Urinary bladder (tissue), 4 donors: ENCODE results near the gene CPLX1. TPM values are rescaled to one million over a fixed set of nuclear protein-coding genes. Genes with fewer than 3 reads are reported as not detected.

Experiments
- DNase-seq: peaks from one replicate; pipeline ENCODE4 v3.0.0-alpha.2; 2015; ENCODE audit errors: extremely low spot score
- H3K27ac ChIP-seq: one replicate; pipeline ENCODE4 v1.5.1; 2013; ENCODE audit warnings: low read depth, mild to moderate bottlenecking, moderate library complexity
- H3K36me3 ChIP-seq: one replicate; pipeline ENCODE4 v1.6.1; 2013; ENCODE audit warnings: mild to moderate bottlenecking, moderate library complexity; ENCODE audit not compliant: insufficient read depth
- H3K4me1 ChIP-seq: one replicate; pipeline ENCODE4 v1.6.1; 2013; ENCODE audit warnings: mild to moderate bottlenecking, moderate library complexity; ENCODE audit not compliant: insufficient read depth
- H3K4me3 ChIP-seq: one replicate; pipeline ENCODE4 v1.5.1; 2013; ENCODE audit warnings: low read depth, low read length
- WGBS: extraction: QIAGEN DNeasy Blood & Tissue Kit; methylation state at CpG from one replicate; pipeline ENCODE4 v1.1.7; 2013; 5-methylcytosine and 5-hydroxymethylcytosine counted together
- polyA plus RNA-seq: library from polyadenylated mRNA; stranded (reverse); fragments of 200-250 nt; gene quantifications from one replicate; pipeline ENCODE4 v1.2.3, GENCODE V29; 2013
- total RNA-seq: library from RNA; depleted of rRNA; stranded (reverse); fragments of >200 nt; gene quantifications from one replicate; pipeline ENCODE4 v1.2.3, GENCODE V29; 2014
- donor health status: healthy with polysubstance abuse.
- donor health status: healthy.

CPLX1 gene
- total and polyA plus RNA-seq, 2 donors, result 0.48 to 3.6 TPM

DNA sequence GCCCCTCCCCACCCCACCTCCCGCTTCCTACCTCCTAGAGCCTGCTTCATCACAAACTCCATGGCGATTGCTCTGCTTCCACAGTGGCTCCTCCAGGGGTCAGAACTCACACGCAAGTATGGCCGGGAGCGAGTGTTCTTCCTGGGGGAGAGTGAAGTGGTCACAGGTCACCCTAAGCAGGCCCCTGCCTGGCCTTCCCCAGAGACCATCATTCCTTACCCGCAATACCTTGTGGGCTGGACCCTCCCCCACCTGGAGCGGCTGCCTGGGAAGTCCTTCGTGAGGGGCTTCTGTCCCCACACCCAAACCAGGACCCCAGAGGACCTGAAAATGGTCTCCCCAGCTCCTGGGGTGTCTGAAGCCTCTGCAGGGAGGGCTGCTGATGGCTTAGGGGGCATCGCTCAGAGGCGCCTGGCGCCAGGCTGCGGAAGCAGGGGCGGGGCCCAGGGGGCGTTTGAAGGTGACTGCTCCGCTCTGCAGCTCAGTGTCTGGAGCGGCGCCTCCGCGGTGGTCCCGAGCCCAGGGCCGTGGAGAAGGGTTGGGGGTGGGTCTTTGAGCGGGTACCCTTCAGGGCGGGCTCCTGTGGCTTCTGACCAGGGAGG, 1.4 kb downstream of the CPLX1 start:
- peaks cover 3% of the 10 kb centered on the region for H3K4me1 ChIP-seq
- no peaks in the 10 kb centered on the region for H3K36me3 ChIP-seq
- H3K4me3 ChIP-seq, result no peak overlapping the region
- no peak overlapping the region for H3K27ac ChIP-seq
- WGBS, result 5% methylated on average over 23 of the region's 23 CpGs
- DNase-seq, result no peak

DNA sequence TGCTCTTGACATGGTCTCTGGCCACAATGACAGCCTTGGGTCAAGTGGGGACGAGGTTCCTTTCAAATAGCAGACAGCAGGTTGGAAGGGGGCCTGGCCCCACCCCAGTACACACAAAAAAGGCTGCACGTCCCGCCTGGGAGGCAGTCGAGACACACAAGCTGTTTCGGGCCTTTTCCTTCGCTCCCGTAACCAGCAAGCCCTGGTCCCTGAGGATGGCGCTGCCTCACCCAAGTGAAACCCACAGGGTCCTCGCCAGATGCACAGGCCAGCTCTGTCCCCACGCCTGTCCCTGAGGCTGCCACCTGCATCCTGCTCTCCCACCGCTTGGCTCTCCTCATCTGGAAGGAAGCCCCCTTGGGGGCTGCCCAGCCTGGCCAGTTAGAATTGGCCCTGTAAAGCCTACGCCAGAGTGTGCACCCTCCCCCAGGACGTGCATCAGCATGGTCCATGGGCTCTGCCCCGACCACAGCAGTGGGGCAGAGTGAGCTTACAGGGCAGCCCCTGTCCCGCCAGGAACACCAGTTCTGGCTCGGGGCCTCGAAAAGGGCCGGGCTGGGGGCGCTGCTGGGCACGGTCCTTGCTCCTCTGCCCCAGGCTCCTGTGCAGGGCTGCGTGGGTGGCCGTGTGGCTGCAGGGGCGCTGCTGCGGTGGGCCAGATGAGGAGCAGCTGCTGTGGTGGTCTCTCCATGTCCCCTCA, 2.0 kb downstream of the CPLX1 start:
- no peak overlapping the region for H3K27ac ChIP-seq
- 36% methylated on average over 24 of the region's 24 CpGs for WGBS
- H3K36me3 ChIP-seq, result no peaks in the 10 kb centered on the region
- peaks cover 3% of the 10 kb centered on the region for H3K4me1 ChIP-seq
- no peak overlapping the region for H3K4me3 ChIP-seq
- DNase-seq, result no peak

DNA sequence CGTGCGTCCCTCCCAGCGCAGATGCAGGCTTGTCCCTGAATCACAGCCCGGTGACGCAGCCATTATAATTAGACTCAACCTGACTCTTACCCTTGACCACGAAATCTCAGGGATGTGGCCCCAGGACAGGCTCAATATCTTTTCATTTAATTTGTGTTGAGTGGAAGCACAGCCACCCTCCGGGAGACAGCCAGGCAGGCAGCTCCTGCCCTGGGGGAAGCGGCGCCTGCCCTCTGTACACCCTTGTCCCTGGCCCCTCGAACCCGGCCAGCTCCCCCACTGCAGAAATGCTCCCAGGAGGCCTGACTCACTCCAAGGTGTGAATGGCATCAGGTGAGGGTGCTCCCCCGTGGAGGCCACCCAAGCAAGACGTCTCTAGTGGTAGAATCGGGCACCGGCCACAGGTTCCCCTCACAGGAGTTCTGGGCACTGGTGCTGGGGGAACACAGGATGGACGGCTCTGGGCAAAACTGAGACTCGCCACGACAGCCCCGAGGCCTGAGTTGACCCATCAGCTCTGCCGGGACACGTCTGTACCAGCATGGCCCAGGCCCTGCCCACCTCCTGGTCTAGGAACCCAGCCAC, 2.7 kb downstream of the CPLX1 start:
- Histone ChIP-seq H3K4me1 (peaks cover 3% of the 10 kb centered on the region), H3K36me3 (no peaks in the 10 kb centered on the region), H3K4me3 (no peak overlapping the region), H3K27ac (no peak overlapping the region)
- no peak for DNase-seq
- 68% methylated on average over 21 of the region's 21 CpGs for WGBS

DNA sequence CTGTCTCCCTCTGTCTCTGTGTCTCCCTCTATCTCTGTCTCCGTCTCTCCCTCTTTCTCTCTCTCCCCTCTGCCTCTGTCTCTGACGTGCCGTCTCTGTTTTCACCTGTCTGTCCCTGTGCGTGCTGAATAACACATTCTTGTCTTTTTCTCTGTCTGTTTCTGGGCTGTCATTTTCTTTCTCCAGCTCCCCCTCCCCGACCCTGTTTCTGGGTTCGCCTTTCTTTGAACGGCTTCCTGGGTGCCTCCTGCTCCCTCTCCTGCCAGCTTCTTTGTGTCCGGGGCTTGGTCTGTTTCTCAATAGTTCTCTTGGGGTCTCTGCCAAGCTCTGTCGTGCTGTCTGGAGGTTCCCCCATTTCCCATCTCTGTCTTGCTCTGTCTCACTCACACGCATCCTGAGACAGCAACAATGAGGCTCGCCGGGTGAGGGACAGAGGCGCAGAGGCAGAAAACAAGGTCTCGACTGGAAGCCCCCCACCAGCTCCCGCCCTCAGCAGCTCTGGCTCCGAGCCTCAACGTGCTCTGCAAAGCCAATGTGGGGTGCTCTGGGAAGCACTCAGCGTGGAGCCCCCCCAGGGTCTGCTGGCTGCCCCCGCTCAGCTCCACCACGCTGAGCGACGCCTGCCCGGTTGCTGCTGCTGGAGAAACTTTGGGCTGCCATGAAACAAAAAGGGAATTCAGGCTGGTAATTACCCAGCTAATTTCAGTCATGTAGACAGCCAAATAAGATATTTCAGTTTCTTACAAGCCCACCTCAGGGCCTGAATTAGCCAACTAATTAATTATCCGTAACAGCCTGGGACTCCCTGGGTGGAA, 3.4 kb downstream of the CPLX1 start:
- no peak for DNase-seq

DNA sequence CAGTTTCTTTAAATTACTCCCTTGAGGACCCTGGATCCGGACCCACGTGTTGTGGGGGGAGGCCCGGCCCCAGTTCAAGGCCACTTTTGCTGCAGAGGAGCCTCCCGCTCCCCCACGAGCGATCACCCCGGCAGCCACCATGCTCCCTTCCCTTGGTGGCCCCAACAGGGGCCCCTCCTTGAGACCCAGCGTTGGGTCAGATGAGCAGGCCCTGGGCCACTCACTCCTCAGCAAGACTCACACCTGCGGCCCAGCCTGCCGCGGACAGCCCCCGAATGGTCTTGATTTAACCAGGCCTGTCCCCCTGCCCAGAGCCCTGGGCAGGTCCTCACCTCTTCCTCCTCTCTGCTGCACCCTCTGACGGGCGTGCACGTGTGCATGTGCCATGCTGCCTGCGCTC, 4.3 kb downstream of the CPLX1 start:
- WGBS, result 77% methylated on average over 16 of the region's 16 CpGs
- DNase-seq, result no peak
- Histone ChIP-seq H3K4me3 (no peak overlapping the region), H3K36me3 (no peaks in the 10 kb centered on the region), H3K27ac (no peak overlapping the region), H3K4me1 (peaks cover 3% of the 10 kb centered on the region)

More for the DNA sequence above, 3.4 kb downstream of the CPLX1 start:
- 42% methylated on average over 24 of the region's 24 CpGs for WGBS
- peaks cover 3% of the 10 kb centered on the region for H3K4me1 ChIP-seq
- no peak overlapping the region for H3K4me3 ChIP-seq
- H3K27ac ChIP-seq, result no peak overlapping the region
- H3K36me3 ChIP-seq, result no peaks in the 10 kb centered on the region

DNA sequence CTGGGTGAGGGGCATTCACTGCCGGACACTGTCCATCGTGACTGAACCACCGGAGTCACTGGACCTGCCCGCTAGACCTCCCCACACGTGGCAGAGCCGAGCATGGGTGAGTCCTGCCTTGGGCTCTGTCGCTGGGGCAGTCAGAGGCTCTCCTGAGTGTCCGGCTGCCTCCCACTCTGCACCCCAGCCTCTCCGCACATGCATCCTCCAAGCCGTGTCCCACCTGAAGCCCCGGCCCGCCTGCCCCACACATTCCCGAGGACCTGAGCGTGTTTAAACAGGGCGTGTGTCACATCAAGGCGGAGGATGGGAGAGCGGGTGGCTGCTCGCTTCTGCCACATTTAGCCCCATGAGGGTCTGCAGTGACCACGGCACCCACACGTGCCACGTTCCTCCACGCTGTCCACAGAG, 4.7 kb downstream of the CPLX1 start:
- no peak overlapping the region for H3K4me3 ChIP-seq
- no peak for DNase-seq
- WGBS, result 80% methylated on average over 22 of the region's 22 CpGs
- H3K27ac ChIP-seq, result no peak overlapping the region
- peaks cover 3% of the 10 kb centered on the region for H3K4me1 ChIP-seq
- no peaks in the 10 kb centered on the region for H3K36me3 ChIP-seq

DNA sequence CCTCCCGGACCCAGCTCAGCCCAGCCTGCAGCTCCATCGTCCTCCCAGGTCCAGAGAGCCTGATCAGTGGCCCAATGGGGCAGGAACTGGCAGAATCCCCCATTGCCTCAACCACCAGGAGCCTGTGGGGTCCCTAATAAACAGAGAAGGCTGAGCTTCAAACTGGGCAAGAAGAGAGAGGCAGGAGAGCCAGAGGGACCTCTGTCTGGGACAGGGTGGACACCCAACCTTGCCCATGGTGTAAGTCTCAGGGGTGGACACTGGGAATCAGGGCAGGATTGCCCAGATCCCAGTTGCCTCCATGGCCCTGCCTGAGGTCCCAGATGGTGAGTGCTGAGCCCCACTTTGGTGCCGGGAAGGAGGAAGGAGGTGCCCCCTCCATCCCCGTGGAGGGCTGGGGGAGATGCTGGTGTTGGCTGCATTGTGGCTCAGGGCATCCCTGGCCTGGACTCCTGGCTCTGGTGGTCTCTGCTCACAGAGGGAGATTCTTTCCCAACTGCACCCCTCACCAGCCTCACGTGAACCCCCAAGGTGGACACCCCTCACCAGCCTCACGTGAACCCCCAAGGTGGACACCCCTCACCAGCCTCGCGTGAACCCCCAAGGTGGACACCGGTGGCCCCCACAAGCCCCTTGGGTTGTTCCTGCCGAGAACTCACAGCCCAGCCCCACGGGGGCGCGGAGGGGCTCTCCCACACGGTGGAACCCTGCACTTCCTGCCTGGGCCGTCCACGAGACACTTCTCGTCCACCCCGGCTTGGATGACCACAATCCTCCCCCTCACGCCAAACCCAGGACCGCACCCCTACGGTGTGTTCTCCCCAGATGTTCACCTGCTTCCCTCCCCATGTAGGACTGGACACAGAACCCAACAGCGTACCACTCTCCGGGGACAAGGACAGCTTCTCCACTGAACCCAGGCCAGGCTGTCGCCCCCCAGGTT, 5.4 kb downstream of the CPLX1 start:
- Histone ChIP-seq H3K27ac (no peak overlapping the region), H3K4me1 (peaks cover 2% of the 10 kb centered on the region), H3K36me3 (no peaks in the 10 kb centered on the region), H3K4me3 (no peak overlapping the region)
- no peak for DNase-seq
- 77% methylated on average over 24 of the region's 24 CpGs for WGBS

DNA sequence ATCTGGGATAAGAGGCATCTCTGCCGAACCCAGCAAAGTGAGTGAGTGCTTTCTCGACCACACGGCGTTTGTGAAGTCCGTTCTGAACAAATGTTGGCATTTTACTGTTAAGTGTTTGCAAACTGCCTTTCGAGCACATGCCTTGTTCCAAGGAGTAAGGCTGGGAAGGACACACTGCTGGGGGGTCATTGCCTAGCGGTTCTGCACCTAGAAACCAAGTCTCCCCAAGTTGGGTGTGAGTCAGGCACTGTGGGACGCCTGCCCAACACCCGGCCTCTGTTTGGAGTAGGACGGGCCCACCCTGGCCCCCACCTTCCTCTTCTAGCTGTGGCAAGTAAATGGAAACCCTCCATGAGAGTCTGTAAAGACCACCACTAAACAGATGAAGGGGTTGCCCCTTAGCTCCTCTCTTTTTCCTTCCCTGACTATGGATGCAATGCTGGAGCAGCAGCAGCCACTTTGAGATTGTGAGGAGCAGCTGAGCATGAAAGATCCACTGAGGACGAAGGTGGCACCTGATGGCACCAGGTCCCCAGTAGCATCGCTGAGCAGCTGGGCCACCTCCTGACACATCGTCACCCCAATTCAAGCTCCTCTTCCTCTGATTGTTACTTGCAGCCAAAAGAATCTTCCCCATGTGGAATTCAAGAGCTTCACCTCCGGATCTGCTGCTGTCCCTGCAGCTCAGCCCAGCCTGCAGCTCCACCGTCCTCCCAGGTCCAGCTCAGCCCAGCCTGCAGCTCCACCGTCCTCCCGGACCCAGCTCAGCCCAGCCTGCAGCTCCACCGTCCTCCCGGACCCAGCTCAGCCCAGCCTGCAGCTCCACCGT, 6.3 kb downstream of the CPLX1 start:
- H3K36me3 ChIP-seq, result no peaks in the 10 kb centered on the region
- peaks cover 2% of the 10 kb centered on the region for H3K4me1 ChIP-seq
- H3K27ac ChIP-seq, result no peak overlapping the region
- H3K4me3 ChIP-seq, result no peak overlapping the region
- no peak for DNase-seq
- 78% methylated on average over 20 of the region's 20 CpGs for WGBS

DNA sequence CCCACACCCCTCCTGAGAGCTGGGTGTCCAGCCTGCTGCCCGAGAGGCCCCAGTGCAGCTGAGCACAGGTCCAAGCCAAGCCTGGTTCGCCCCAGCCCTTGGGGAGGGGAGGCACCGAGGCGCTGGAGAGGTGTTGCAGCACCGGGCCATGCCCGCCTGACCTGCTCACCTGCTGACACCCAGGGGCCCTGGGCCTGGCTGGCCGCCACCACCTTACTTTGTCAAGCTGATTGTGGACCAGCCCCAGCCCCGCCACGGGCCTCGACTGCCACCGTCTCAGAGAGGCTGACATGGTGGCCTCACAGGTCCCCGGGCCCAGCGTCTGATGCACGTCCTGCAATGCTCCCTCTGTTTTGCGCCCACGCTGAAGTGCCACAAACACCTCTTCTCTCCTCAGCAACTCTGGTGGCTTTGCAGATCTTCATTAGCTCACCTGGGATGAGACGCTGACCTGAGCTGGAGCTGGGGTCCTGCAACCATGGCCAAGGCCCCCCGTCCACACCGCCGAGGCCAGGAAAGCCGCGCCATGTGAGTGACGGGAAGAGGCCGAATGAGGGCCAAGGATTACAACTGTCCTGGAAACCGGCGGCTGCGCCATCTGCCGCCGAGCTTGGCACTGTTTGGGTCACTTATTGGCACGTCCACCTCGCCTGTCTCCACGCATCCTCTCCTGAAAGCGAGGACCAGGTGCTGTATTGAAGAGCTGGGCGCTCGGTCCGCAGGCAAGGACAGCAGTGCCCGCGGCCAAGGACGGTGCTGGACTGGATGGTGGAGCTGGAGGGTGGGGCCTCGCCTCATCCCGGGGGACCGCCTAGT, 7.6 kb downstream of the CPLX1 start:
- DNase-seq, result no peak
- no peak overlapping the region for H3K4me3 ChIP-seq

DNA sequence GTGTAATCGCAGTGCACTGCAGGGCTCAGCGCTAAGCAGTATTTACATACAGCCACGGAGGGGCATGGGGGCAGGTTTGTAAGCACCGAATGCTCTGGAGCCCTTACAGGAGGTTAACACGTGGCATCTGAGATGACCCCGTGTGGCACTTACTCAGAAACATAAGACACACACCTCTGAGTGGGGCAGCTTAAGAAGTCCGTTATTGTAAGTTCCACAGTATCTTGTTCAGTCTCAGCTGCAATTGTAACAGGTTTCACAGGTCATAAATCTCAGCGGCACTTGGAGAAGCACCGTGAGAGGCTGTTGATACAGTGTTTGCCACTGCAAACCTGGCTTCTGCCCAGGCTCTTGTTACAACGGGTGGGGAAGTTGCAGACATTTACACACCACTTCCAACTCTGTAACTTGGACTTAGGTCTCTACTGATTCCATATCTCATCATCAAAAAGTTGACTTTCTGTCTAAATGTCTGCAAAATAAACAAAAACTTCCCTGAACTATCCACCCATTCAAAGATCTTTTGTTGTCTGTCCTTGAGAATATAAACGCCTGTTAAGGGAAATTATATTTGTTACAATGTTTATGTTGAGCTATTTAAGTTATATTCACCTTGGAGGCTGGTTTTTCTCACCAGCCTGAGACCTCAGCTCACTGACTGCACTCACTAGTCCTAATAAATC, 10.3 kb downstream of the CPLX1 start:
- H3K4me3 ChIP-seq, result no peak overlapping the region
- no peak for DNase-seq
- no peaks in the 10 kb centered on the region for H3K4me1 ChIP-seq
- WGBS, result 18% methylated on average over 11 of the region's 11 CpGs
- no peaks in the 10 kb centered on the region for H3K36me3 ChIP-seq
- H3K27ac ChIP-seq, result no peak overlapping the region

More for the DNA sequence above, 7.6 kb downstream of the CPLX1 start:
- 83% methylated on average over 42 of the region's 42 CpGs for WGBS
- Histone ChIP-seq H3K36me3 (no peaks in the 10 kb centered on the region), H3K27ac (no peak overlapping the region), H3K4me1 (no peaks in the 10 kb centered on the region)

DNA sequence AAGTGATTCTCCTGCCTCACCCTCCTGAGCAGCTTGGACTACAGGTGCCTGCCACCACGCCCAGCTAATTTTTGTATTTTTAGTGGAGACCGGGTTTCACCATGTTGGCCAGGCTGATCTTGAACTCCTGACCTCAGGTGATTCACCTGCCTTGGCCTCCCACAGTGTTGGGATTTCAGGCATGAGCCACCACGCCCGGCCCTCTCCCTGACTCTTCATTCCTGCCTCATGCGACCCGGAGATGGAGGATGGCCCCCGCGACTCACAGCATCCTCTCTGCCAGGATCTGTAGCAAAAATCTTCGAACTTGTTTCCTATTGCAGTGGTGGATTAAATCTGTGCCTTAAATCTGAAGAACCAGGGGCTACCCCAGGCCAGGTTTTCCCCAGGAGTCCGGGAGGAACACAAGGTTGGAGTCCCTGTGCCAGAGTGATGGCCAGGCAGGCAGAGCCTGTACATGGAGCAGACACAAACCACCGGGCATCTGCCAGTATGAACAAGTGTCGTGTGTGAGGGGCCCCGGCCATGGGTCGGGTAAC, 11.5 kb downstream of the CPLX1 start:
- Histone ChIP-seq H3K27ac (no peak overlapping the region), H3K4me1 (no peaks in the 10 kb centered on the region), H3K4me3 (no peak overlapping the region), H3K36me3 (no peaks in the 10 kb centered on the region)
- WGBS, result 78% methylated on average over 14 of the region's 14 CpGs
- DNase-seq, result no peak
